ENCODE results near the gene FCN2. TPM values are rescaled to one million over a fixed set of nuclear protein-coding genes. Genes with fewer than 3 reads are reported as not detected.

The FCN2 gene
- total RNA-seq, 1 experiment from 2014 or later: not detected

DNA sequence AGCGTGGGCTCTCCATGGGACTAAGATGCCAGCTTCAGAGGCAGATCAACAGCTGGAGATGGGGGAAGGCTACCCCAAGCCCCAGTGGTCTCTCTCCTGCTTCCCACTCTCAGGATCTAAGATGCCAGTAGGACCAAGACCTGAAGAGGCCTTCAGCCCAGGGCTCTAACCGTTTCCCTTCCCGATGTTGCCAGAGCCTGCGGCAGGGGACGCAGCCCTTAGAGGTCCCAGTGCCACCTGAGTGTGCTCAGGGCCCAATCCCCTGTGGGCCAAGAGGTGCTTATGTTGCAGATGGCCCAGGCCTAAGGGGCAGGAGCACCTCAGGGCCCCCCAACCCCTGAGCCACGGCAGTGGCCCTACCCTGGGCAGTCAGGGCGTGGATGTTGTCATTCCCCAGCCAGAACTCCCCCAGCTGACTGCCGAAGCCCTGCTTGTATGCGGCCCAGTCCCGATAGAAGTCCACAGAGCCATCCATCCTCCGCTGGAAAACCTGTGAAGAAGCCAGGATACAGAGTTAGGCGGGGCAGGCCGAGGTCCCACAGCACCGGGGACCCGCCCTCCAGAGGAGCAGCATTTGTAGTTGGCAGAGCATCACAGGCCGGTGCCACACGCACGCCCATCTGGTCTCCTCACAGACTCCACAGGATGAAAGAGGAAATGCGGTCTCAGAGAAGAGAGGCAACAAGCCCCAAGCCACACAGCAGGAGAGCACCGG is 31.7 kb downstream of the FCN2 start:
- no peak for DNase-seq (ENCODE audit: low read depth)

DNA sequence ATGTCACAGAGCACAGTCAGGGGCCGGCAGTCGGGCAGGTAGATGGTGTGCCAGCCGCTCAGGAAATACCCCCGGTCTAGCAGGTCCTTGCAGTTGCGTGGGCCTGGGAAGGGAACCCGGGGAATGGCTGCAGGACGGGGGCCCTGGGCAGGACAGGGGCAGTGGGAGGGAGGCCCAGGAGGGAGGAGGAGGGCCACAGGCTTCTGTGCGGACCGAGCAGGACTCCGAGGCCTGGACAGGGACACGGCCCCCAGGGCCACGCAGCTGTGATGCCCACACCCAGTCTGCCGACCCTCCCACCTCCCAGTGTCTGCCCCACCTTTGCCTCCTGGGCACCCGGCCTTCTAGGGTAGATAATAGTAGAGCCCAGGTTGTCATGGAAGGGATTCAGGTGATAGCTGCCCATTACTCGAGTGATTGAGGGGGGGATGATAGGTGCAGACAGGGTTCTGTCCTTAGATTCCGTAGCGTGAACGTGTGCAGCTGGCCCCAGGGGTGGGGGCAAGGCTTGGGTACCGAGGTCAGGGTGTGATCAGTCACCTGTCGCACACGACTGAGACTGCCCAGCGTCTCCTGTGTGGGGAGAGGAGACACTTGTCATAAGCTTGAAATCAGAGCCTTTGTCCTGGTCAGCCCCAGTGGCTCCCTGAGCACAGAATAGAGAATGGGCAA is 32.6 kb downstream of the FCN2 start:
- no peak for DNase-seq (ENCODE audit: low read depth)

DNA sequence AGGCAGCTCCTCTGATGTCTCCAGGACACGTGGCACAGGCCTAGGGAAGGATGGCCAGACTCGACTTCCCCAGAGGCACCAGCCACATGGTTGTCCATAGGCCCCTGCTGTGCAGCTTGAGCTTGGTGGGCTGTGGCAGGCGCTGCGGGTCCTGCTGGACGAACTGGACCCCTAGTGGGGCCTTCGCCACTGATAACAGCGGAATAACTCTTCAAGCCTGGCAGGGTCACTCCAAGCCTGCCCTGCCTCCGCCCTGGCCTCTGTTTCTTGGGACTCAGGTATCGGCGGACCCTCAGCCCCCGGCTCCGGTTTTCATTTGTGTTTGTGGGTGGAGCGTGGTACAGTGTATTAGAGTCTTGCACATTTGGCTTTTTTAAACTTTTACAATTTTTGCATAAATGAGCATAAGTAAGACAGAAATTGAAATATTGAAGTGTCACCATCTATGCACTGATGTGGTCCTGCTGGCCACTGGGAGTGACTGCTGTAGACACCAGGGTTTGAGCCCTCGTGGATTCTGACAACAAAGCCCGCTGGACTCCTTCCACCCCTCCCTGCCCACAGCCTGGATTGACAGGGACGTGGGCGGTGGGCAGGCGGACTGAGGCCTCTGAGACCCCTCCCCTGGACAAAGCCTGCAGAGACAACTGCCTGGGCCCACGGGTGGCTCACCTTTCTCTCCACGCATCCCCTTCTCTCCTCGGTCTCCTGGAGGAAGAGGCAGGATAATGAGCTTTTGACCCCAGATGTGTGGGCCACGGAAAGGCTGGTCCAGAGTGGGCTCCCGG is 33.3 kb downstream of the FCN2 start:
- no peak for DNase-seq (ENCODE audit: low read depth)

DNA sequence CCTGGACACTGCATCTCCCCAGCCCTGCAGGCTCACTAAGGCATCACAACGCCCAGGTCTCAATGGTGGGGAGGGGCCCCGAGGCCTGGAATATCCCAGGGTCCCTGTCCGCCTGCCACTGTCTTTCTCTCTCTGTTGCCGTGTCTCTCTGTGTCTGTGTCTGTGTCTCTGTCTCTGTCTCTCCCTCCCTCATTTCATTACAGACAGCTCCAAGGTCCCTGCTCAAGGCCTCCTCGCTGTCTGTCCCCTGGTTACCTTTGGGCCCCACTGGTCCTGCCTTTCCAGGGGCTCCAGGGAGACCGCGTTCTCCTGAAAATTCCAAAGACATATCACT is 33.9 kb downstream of the FCN2 start:
- DNase-seq (ENCODE audit: low read depth): no peak

DNA sequence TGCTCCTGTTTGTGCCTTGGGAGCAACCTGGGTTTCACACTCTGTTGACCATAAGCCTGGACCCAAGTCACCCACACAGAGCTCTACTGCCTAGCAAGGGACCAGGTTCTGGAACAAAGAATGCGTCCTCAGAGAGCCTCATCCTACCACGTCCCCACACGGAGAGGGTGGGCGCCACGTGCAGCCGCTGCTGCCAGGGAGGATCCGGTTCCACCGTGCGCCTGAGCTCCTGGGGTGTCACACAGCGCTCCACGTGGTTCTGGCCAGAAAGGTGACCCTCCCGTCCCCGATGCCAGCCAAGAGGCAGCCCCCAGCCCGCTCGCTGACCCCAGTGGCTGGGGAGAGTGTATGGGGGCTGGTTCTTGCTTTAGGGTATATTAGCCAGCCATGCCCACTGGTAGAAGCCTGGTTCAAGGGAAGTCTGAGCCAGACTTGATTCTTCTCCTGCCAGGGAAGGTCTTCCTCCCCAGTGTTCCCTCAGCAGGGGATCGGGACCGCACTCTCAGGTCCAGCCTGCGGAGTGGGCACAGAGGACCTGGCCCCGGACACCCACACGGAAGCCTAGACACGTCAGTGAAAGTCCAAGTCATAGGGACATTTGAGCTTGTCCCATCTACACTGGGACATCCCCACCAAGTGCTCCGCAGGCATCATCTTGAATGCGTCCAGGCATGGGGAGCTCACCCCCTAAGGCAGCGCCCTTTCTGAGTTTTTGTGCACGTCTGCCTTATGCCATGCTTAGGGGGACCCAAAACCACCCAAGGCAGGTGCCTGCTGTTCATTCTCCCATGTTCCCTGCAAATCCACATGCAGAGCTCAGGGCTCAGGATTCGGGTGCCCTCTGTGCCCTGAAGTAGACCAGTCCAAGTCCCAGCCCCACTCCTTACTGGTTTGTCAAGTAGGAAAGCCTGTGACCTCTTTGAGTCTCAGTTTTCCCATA is 34.7 kb downstream of the FCN2 start:
- no peak for DNase-seq (ENCODE audit: low read depth)

DNA sequence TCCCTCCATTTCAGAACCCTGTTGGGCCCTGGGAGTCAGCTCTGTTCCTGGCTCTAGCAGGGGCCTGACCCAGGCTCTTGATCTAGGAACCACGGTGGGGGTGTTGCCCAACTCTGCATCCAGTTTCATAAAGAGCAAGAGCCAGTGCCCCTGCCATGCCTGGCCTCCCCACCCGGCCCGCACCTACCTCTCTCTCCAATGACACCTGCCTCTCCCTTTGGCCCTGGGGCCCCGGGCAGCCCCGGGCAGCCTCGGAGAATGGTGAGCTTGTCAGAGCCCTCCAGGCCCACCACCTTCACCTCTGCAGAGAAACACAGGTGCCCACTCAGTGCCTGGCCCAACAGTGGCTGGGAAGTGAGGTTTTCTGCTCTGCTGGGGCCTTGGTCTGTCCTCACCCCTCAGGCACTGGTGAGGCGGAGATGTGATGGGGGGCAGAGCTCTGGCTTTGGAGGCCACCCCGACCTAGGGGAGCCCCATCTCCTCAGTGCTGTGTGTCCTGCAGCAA is 35.6 kb downstream of the FCN2 start:
- DNase-seq (ENCODE audit: low read depth): no peak

DNA sequence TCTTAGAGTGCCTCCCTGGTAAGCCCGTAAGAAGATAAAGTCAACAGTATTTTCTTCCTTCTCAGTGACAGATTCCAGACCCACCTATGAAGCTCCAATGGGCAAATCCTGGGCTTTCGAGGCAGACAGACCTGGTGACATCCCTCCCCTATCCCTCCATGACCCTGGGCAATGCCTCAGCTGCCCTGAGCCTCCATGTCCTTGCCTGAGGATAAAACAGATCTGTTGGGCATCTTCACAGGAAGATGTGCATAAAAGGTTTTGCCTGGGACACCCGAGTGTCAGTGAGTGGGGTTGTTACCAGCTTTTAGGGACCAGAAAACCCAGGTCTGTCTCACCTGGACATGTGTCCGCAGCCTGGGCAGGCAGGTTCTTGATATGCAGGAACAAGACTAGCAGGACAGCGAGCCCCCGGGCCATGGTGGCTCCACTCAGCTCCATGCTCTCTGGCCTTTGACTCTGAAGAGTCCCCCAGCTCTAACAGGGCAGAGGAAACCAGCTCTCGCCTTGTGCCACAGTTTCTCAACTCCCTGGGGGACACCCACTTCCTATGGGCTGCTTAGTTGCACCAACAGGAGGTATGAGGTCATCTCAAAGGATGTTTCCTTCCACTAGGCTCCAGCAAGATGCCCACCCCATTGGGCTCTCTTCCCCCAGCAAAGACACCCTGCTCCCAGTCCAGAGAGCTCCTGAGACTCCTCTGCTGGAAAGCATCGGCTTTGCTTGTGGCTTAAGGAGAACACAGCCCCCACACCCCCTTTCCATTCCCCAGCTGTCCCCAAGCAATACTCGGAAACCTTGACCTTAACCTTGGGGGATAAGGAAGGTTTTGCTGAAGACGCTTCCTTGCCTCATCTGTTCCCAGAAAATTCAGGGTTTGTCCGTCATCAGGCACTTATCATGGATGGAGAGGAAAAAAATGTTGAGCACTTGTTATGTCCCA is 37.1 kb downstream of the FCN2 start, which contains the start of gene FCN1:
FCN1 (minus strand) TSS at position 482 of the 943 bp plus-strand sequence; CDS start at position 441, 41 bp downstream.
- no peak for DNase-seq (ENCODE audit: low read depth)

DNA sequence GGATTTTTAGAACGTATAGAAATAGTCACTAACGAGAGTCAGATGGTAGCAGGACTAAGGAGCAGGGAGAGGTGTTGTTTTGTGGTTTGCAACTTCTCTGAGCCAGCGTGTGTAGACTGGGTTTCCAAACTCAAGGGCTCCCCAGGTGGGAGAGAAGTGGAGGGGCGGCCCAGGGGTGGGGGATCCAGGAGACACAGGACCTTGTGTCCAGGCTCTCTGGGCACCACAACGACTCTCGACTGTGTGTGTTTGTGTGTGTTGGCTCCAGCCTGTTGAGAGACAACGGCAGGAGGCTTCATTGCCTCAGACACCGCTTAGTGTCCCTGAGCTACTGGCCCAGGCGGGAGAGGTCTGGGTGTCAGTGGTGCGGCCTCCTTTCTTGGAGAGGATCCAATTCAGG is 38.0 kb downstream of the FCN2 start:
- DNase-seq (ENCODE audit: low read depth): no peak

DNA sequence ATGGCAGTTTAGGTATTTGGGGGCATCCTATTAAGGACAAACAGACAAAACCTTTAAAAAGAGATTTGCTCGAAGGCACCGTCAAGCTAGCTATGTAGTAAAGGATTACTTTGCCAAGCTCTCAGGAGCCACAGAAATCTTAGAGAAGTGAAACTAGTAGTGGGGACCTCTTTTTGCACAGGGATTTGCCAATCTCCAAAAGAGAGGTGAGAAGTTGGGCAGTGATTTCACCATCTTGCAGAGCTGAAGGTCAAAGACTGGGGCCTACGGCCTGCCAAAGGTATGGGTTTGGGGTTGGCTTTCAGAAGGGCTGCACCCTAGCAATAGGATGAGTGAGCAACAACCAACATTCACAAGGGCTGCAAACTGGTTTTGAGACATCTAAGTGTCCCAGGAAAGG is 38.7 kb downstream of the FCN2 start:
- no peak for DNase-seq (ENCODE audit: low read depth)

DNA sequence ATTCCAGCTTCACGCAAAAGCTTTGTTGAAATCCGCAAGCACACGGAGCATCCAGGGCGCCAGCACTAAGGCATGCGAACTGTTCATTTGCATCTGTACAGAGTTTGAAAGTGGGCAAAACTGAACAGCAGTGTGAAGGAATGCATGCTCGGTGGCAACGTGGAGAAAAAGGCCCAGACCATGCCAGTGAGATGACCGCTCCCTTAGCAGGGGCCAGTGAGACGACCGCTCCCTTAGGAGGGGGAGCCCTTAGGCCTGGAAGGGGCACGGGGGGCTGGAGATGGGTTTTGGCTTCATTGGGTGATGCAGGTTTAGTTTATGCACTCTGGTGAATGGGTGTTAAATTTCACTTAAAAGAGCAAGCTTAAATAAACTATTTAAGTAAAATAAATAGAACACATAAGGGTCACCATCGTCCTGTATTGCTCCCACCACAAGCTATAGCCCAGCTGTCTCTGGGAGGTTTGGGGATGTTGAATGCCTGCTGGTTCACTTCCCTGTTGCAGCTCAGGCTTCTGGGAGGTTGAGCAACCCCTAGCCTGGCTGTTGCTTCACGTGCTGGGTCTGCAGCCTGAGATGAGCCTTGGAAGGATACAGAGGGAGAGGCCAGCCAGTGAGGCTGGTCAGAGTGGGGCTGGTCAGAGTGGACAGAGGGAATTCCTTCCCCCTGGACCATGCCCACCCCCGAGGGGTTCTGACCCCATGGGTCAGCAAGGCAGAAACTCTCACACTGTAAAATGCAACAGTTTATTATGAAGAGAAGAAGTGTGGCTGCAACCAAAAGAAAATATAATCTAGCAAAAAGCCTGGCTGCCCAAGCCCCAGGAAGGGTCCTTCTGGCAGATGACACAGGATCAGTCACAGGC is 41.7 kb downstream of the FCN2 start:
- DNase-seq (ENCODE audit: low read depth): no peak

DNA sequence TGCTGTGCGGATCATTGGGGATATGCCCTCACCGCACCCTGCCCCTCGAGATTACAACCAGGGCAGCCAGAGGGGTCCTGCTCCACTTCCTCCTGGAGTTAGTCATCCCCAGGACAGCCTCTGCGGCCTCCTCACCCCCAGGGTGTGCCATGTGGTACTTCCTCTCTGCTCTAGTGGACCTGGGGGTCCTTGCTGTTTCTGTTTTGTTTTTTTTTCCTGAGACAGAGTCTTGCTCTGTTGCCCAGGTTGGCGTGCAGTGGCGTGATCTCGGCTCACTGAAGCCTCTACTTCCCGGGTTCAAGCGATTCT is 42.3 kb downstream of the FCN2 start:
- DNase-seq (ENCODE audit: low read depth): no peak

DNA sequence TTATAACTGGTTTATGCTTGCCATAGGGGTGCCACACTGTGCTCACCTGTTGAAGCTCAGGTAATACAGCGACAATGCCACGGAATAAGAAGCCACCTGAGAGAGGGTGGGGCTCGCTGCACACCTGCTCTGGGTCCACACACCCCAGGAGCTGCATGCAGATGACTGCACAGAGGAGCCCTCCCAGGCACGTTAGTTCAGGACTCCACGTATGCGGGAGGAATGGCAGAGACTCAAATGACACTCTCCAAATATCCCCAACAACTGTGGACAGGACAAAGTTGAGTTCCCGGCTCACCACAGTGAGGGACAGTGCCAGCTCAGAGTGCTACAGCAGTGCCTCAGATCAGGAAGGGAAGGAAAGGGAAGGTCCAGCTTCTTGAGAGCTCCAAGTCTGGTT is 42.9 kb downstream of the FCN2 start:
- no peak for DNase-seq (ENCODE audit: low read depth)

DNA sequence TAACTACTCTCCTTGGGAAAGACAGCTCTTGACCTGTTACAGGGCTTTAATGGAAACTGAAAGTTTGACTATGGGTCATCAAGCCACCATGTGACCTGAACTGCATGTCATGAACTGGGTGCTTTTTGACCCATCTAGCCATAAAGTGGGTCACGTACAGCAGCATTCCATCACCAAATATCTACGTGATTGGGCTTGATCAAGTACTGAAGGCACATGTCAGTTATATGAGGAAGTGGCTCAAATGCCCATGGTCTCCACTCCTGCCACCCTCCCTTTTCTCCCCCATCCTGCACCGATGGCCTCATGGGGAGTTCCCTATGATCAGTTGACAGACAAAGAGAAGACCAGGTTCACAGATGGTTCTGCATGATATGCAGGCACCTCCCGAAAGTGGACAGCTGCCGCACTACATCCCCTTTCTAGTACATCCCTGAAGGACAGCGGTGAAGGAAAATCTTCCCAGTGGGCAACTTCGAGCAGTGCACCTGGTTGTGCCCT is 44.5 kb downstream of the FCN2 start:
- no peak for DNase-seq (ENCODE audit: low read depth)

DNA sequence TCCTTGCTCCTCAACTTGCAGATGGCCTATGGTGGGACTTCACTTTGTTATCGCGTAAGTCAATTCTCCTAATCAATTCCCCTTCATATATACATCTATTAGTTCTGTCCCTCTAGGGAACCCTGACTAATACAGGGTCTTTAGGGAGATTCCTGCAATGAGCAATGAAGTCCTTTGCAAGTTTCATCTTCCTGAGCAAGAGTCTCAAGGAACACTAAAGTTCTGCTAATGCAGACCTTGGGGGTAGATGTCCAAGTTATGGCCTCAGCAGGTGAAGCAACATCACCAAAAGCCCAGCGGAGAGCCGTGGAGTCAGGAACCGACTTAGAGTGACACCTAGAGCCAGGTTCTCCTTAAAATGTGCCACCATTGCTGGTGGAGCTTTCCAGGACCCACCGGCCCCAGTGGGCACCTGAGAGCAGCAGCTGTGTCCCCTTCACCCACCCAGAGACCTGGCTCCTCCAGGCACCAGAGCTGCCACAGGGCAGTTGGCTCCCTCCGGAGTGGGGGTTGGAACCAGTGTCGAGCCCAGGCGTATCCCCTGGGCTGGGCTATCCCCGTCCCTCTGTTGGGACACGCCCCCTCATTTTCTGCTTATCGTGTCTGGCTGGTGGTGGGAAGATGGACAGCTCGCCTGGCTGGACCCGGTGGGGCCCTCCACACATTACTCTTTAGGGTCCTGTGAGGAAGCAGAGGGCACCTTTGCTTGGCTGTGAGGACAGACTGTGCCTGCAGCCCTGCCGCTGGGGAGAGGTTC is 48.0 kb downstream of the FCN2 start:
- no peak for DNase-seq (ENCODE audit: low read depth)

DNA sequence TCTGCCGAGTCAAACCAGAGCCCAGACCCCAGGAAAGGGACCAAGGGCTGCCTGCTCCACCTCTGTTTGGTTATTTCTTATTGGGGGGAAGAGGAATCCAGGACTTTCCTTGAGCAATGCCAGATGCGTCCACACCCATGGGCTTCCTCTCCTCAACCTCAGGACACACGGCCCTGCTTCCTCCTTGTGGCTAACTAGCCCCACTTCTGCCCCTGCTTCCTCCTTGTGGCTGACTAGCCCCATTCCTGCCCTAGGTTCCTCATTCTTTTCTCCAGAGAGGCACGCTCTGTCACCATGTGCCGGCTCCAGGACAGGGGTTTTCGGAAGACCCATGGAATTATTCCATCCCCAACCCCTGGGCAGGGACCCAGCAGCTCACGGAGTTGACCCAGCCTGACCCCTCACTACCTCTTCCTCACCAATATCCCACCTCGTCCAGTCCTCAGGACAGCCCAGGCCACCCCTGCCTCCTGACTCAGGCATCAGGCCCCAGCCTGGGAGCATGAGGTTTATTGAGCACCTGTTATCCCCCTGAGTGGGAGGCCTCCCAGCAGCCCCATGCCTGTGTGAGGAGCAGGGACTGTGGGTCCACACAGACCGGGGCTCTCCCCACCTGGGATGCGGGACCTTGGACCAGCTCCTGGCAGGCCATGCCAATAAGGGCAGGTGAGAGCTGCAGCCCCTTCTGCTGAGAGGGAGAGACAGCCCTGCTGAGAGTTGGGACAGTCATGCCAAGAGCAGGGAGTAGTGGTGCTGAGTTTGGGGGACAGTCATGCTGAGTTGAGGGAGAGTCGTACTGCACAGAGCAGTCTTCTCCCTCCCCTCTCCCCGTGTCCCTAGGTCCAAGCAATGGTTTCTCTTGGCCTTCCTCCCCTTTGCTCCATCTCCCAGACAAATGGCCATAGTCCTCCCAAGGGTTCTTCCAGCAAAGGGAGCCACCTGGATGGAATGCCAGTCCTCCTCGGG is 48.9 kb downstream of the FCN2 start:
- DNase-seq (ENCODE audit: low read depth): no peak

DNA sequence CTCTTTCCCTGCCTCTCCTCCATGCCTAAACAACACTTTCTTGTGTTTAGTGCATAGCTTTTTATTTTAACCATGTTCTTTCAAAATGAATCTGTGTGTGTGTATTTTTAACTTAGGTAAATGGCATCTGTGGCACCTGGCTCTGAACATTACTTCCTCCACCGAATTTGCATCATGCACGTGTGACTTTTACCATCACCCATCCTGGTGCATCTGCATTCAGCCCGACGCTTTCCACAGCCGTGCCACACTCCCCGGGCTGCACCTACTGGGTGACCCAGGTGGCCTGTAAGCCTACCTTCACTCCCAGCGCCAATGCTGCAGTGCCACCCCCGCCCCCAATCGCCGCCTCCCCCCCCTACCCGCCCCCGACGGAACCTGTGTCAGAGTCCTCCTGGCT is 49.8 kb downstream of the FCN2 start:
- no peak for DNase-seq (ENCODE audit: low read depth)

DNA sequence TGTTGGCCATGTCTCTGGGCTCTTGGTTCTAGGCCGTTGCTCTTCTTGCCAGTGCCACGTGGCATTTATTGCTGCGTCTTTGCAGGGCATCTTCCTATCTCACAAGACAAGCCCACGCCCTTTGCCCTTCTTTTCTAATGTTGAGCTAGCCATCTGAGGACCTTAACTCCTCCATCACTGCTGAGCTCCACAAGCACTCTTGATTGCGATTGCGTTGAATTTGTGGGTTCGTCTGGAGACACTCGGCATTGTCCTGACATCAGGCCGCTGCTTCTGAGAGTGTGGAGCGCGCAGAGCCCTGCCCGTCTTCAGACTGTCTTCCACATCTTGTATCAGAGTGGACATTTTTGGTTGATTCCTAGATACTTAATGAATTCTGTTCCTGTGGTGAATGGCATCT is 51.6 kb downstream of the FCN2 start:
- DNase-seq (ENCODE audit: low read depth): no peak

Measured in M059J (cell line).